ENCODE results near the gene CEP126. TPM values are rescaled to one million over a fixed set of nuclear protein-coding genes. Genes with fewer than 3 reads are reported as not detected.

Gene CEP126
- total RNA-seq, 2 donors from 2014 or later: 2.6 to 3.6 TPM

DNA sequence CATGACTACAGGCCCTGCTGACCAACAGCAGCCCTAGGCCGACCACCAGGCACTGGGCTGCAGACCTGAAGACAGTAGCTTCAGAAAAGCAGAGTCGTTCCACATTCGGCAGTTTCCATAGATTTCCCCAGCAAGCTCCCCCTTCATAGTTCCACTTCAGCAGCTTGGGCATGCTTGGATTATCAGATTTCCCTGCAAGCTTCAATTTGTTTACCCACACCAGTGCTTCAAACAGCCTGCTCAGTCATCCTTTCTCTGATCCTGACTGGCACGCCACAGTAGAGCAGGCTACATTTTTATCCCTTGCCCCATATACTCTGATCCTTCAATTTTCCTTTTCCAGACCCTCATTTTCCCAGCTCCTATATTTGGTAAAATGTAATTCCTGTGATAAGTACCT is 81.3 kb downstream of the CEP126 start:
- TF ChIP-seq, protein P1, sequence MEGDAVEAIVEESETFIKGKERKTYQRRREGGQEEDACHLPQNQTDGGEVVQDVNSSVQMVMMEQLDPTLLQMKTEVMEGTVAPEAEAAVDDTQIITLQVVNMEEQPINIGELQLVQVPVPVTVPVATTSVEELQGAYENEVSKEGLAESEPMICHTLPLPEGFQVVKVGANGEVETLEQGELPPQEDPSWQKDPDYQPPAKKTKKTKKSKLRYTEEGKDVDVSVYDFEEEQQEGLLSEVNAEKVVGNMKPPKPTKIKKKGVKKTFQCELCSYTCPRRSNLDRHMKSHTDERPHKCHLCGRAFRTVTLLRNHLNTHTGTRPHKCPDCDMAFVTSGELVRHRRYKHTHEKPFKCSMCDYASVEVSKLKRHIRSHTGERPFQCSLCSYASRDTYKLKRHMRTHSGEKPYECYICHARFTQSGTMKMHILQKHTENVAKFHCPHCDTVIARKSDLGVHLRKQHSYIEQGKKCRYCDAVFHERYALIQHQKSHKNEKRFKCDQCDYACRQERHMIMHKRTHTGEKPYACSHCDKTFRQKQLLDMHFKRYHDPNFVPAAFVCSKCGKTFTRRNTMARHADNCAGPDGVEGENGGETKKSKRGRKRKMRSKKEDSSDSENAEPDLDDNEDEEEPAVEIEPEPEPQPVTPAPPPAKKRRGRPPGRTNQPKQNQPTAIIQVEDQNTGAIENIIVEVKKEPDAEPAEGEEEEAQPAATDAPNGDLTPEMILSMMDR (IDR thresholded peaks at IDR 0.05): no peak
- Histone ChIP-seq H3K4me3 (no peak overlapping the region), H3K27me3 (no peaks in the 10 kb centered on the region), H3K27ac (no peak overlapping the region), H3K9ac (ENCODE audit: low read depth in 2 of 2, low read length in 2 of 2) (no peak overlapping the region), H3K36me3 (no peaks in the 10 kb centered on the region), H3K4me1 (no peaks in the 10 kb centered on the region), H3K9me3 (no peaks in the 10 kb centered on the region)
- no peak for DNase-seq
- intact Hi-C loops (cut with DNase I): no loop called here

DNA sequence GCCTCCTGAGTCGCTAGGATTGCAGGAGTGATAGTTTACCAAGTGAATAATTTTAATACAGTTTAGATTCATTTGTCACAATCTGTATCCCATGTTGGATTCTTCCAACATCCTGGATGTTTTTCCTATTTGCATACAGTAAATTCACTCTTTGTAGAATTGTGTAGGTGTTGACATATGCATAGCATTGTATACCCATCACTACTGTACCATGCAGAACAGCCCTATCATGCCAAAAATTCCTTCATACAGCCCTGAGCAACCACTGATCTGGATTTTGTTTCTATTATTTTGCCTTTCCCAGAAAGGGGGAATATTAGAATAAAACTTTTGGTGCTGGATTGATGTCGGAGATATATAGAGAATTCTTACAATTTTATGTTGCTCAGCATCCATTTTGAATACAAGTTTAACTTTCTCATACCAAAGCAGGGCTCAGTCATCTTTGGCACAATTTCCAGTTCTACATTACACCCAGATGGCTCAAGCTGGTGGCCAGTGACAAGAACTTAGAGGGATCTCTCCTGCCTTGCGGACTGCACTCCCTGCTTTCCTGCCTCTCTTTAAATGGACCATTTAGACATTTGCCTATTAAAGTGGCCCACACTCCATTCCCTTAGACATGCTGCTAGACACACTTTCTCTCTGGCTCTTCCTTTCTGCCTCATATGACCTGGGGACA is 87.0 kb downstream of the CEP126 start:
- no peaks in the 10 kb centered on the region for H3K27me3 ChIP-seq
- H3K27ac ChIP-seq: no peak overlapping the region
- no peaks in the 10 kb centered on the region for H3K9me3 ChIP-seq
- no peak overlapping the region for H3K4me3 ChIP-seq
- no peak overlapping the region for H3K9ac ChIP-seq (ENCODE audit: low read depth in 2 of 2, low read length in 2 of 2)
- no peak for DNase-seq
- intact Hi-C loops (cut with DNase I): no loop called here
- no peaks in the 10 kb centered on the region for H3K4me1 ChIP-seq
- no peaks in the 10 kb centered on the region for H3K36me3 ChIP-seq
- TF ChIP-seq, protein P1 (IDR thresholded peaks at IDR 0.05): no peak

DNA sequence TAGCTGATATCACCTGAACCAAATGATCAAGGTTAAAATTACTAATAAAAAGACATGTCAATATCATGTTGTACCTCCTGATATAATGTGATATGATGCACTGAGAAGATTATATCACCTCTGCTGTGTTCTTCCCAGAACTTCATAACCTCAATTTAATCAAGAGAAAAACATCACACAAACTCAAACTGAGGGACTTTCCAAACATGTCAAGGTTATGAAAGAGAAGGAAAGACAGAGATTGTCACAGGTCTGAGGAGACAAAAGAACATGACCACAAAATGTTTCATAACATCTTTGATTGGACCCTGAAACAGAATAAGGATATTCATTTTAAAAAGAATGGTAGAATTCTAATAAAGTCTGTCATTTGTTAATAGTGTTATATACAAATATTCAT is 89.4 kb downstream of the CEP126 start:
- no peaks in the 10 kb centered on the region for H3K27me3 ChIP-seq
- TF ChIP-seq, protein P1 (IDR thresholded peaks at IDR 0.05): no peak
- DNase-seq: no peak
- no peak overlapping the region for H3K27ac ChIP-seq
- H3K9me3 ChIP-seq: no peaks in the 10 kb centered on the region
- no peaks in the 10 kb centered on the region for H3K4me1 ChIP-seq
- no peak overlapping the region for H3K4me3 ChIP-seq
- intact Hi-C loops (cut with DNase I): no loop called here
- no peaks in the 10 kb centered on the region for H3K36me3 ChIP-seq
- H3K9ac ChIP-seq (ENCODE audit: low read depth in 2 of 2, low read length in 2 of 2): no peak overlapping the region

DNA sequence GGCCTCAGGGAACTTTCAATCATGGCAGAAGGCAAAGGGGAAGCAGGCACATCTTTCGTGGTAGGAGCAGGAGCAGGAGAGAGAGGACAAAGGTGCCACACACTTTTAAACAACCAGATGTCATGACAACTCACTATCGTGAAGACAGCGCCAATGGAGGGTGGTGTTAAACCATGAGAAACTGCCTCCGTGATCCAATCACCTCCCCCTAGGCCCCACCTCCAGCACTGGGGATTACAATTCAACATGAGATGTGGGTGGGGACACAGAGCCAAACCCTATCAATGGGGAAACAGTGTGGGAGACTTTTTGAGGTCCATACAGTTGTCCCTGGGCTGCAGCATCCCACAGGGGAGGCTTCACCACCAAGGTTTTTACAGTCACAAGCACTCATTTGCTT is 90.5 kb downstream of the CEP126 start:
- H3K9me3 ChIP-seq: no peaks in the 10 kb centered on the region
- TF ChIP-seq, protein P1 (IDR thresholded peaks at IDR 0.05): no peak
- intact Hi-C loops (cut with DNase I): no loop called here
- H3K4me3 ChIP-seq: no peak overlapping the region
- no peak overlapping the region for H3K27ac ChIP-seq
- DNase-seq: peak; percentile 27
- H3K9ac ChIP-seq (ENCODE audit: low read depth in 2 of 2, low read length in 2 of 2): no peak overlapping the region
- no peaks in the 10 kb centered on the region for H3K36me3 ChIP-seq
- H3K27me3 ChIP-seq: no peaks in the 10 kb centered on the region
- no peaks in the 10 kb centered on the region for H3K4me1 ChIP-seq

DNA sequence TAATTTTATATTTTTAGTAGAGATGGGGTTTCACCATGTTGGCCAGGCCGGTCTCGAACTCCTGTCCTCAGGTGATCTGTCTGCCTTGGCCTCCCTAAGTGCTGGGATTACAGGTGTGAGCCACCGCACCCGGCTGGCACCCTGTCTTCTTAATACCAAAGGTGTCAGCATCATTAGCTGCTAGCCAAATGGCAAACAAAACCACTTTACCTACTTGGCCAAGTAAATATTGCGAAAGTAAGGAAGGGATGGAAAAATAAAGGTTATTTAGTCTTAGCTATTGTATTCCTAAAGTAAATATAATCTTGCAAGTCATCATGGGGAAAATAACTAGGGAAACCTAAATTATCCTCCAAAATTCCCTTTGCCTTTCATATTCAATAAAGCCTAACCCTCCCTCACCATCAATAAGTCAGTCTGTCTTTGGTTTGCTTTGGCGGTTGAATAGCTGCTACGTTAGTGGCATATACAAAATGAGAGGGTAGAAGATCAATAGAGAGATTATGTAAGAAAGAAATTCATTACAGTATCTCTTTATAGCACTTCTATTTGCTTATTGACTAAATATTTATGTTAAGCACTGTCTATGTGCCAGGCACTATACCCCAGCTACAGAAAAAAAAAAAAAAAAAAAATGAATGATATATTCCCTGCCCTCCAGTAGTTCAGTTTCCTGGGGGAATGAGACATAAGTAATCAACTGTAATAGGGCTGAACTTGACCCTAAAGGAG is 92.2 kb downstream of the CEP126 start:
- peak overlapping the region; percentile 66 for H3K27ac ChIP-seq
- H3K9ac ChIP-seq (ENCODE audit: low read depth in 2 of 2, low read length in 2 of 2): no peak overlapping the region
- no peaks in the 10 kb centered on the region for H3K27me3 ChIP-seq
- no peaks in the 10 kb centered on the region for H3K36me3 ChIP-seq
- intact Hi-C loops (cut with DNase I): loop anchor here (2.0 kb wide), 1 partner anchor 144 kb away; no protein-coding TSS in a partner anchor
- no peak for DNase-seq
- no peak overlapping the region for H3K4me3 ChIP-seq
- no peaks in the 10 kb centered on the region for H3K9me3 ChIP-seq
- no peaks in the 10 kb centered on the region for H3K4me1 ChIP-seq
- TF ChIP-seq, protein P1 (IDR thresholded peaks at IDR 0.05): no peak
